GM12873 (cell line): ENCODE measurements around the gene FBLN2.

Experiments used
- TF ChIP-seq, protein P1 (sequence below): IDR thresholded peaks from 2 replicates; pipeline ENCODE4 v1.5.1; 2012; ENCODE audit warnings: low read depth, mild to moderate bottlenecking, moderate library complexity, low read length, control low read depth; ENCODE audit not compliant: insufficient read depth; ENCODE audit errors: missing control alignments

The FBLN2 gene

GRCh38 chr3:13596426-13597205, 47.7 kb downstream of the FBLN2 start:
- TF ChIP-seq, protein P1, sequence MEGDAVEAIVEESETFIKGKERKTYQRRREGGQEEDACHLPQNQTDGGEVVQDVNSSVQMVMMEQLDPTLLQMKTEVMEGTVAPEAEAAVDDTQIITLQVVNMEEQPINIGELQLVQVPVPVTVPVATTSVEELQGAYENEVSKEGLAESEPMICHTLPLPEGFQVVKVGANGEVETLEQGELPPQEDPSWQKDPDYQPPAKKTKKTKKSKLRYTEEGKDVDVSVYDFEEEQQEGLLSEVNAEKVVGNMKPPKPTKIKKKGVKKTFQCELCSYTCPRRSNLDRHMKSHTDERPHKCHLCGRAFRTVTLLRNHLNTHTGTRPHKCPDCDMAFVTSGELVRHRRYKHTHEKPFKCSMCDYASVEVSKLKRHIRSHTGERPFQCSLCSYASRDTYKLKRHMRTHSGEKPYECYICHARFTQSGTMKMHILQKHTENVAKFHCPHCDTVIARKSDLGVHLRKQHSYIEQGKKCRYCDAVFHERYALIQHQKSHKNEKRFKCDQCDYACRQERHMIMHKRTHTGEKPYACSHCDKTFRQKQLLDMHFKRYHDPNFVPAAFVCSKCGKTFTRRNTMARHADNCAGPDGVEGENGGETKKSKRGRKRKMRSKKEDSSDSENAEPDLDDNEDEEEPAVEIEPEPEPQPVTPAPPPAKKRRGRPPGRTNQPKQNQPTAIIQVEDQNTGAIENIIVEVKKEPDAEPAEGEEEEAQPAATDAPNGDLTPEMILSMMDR: no peak

- TF ChIP-seq, protein P1: no peak
These were observed 48.7 kb downstream of the FBLN2 start for GRCh38 chr3:13597661-13598060.

GRCh38 chr3:13598201-13598600, 49.3 kb downstream of the FBLN2 start:
- TF ChIP-seq, protein P1: no peak

DNA sequence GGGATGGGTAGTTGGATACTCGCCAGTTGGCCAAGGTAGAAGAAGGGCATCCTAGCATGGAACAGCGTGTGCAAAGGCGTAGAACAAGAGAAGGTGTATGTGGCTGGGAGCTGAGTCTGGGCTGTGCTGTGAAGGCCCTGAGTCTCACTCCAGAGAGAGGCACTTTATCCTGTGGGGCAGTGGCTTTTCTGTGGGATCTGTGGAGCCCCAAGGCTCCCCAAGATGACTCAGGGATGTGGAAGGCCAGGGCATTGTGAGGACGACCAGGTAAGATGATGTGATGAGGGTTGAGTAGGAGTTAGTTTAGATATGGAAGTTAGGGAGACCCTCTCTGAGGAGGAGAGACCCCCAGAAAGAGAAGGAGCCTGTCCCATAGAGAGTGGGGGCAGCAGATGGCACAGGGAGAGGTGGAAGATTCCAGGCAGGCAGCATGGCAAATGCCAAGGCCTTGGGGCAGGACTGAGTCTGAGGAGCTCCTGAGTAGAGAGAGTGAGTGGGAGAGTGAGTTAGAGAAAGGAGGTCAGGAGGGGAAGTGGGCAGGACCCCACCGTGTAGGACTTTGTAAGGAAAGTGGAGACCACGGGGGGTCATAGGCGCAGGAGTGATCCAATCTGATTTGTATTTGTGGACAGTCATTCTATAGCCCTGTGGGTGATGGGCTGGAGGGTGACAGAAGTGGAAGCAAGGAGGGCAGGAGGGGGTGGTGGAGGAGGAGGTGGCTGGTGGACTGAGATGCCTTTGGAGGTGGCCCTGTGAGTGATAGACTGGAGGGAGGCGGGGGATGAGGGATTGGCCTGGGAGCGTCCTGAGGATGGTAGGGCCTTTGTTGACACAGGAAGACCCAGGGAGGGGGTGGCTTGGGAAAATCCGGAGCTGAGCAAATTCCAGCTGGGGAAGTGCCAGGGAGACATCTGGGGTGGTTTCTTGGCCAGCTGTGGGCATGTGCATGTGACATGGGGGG, 50.3 kb downstream of the FBLN2 start:
- TF ChIP-seq, protein P1: no peak

DNA sequence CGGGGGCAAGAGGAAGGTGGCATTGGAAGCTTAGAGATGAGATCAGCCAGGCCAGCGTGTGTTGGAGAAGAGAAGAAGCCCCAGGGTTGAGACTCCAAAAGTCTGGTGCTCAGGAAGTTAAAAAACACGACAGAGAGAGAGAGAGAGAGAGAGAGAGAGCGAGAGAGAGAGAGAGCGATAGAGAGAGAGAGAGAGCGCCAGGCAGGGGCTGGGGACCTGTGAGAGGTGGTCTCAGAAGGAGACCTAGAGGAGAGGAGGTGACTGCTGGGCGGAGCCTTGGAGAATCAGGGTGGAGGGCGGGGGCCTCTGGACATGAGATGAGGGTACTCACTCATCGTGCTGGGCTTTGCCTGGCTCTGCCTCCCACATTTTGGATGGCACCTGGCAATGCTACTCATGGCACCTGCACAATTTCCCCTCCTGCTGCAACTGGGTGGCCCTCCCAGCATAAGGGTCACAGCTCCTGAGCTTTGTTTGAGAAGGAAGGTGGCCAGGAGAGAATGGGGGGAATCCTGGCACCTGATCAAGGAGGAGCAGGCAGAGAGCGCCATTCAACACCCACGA, 51.0 kb downstream of the FBLN2 start:
- TF ChIP-seq, protein P1: no peak

- TF ChIP-seq, protein P1: no peak
These were observed 52.2 kb downstream of the FBLN2 start for GRCh38 chr3:13600950-13601691.
